HG03064 (cell line): Measurements from ENCODE around the gene TUBGCP6.
A peak's percentile ranks its signal among the peaks of the same experiment; 100 is the strongest.

Source experiments
- ATAC-seq: cut with Tn5 transposase; IDR thresholded peaks from one replicate; pipeline ENCODE4 v1.9.1; 2021; ENCODE audit warnings: low read depth; ENCODE audit not compliant: unreplicated experiment

TUBGCP6 gene

GRCh38 chr22:50244420-50245213 lies at the start of gene TUBGCP6:
Gene TUBGCP6 (minus strand): TSS chr22:50245023. CDS start chr22:50244459, 564 bp downstream.
- ATAC-seq: peak; percentile 63

GRCh38 chr22:50294319-50294656 lies 49.5 kb upstream of the TUBGCP6 start:
- ATAC-seq: no peak

- no peak for ATAC-seq
Observed at GRCh38 chr22:50293441-50294318, 48.9 kb upstream of the TUBGCP6 start.

GRCh38 chr22:50292643-50293440 lies 48.0 kb upstream of the TUBGCP6 start:
- ATAC-seq: no peak

- no peak for ATAC-seq
Observed at GRCh38 chr22:50289942-50290630, 45.3 kb upstream of the TUBGCP6 start.

- no peak for ATAC-seq
Observed at GRCh38 chr22:50289151-50289941, 44.5 kb upstream of the TUBGCP6 start.

GRCh38 chr22:50287731-50288130 lies 42.9 kb upstream of the TUBGCP6 start:
- ATAC-seq: no peak

GRCh38 chr22:50286701-50287318 lies 42.0 kb upstream of the TUBGCP6 start:
- no peak for ATAC-seq

- ATAC-seq: no peak
Observed at GRCh38 chr22:50286275-50286674, 41.5 kb upstream of the TUBGCP6 start.

- ATAC-seq: no peak
Observed at GRCh38 chr22:50285568-50286229, 40.9 kb upstream of the TUBGCP6 start.

GRCh38 chr22:50284479-50284878 lies 39.7 kb upstream of the TUBGCP6 start:
- no peak for ATAC-seq

- ATAC-seq: no peak
Observed at GRCh38 chr22:50283821-50284220, 39.0 kb upstream of the TUBGCP6 start.

GRCh38 chr22:50282361-50283155 lies 37.7 kb upstream of the TUBGCP6 start:
- no peak for ATAC-seq

GRCh38 chr22:50281957-50282356 lies 37.1 kb upstream of the TUBGCP6 start:
- no peak for ATAC-seq

GRCh38 chr22:50281384-50281760 lies 36.5 kb upstream of the TUBGCP6 start:
- no peak for ATAC-seq

GRCh38 chr22:50280708-50281383 lies 36.0 kb upstream of the TUBGCP6 start:
- no peak for ATAC-seq

- ATAC-seq: no peak
Observed at GRCh38 chr22:50280022-50280707, 35.3 kb upstream of the TUBGCP6 start.
